Measurements from ENCODE around the gene CDKL1.
"Not testable (repeated sequence)": the region's sequence is repeated elsewhere in the genome, so short reads cannot be mapped to it uniquely, and the experiment has no call there.

Gene CDKL1

GRCh38 chr14:50357124-50357523 is 39.6 kb downstream of the CDKL1 start:
- DNase-seq (ENCODE audit: low read depth, low spot score): no peak

- DNase-seq (ENCODE audit: low read depth, low spot score): not testable (repeated sequence)
Measured at GRCh38 chr14:50356283-50356682, 40.4 kb downstream of the CDKL1 start.

DNA sequence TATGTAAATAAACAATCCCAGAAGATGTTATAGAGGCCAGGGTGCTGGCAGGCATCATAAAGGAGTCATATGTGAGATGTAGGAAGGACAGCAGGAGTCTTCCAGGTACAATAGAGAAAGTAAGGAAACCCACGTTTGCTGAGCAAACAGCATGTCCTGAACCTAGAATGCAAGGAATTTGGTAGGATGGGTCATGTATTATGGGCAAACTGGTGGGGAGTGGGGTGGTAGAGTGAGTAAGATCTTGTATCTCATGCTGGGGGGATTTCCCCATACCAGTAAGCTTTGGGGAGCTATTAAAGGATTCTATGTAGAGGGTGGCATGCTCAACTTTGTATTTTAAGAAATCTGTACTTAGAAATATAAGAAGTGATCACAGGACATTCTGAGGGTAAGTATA is 41.0 kb downstream of the CDKL1 start:
- no peak for DNase-seq (ENCODE audit: low read depth, low spot score)

GRCh38 chr14:50354527-50354926 is 42.2 kb downstream of the CDKL1 start:
- DNase-seq (ENCODE audit: low read depth, low spot score): no peak

DNA sequence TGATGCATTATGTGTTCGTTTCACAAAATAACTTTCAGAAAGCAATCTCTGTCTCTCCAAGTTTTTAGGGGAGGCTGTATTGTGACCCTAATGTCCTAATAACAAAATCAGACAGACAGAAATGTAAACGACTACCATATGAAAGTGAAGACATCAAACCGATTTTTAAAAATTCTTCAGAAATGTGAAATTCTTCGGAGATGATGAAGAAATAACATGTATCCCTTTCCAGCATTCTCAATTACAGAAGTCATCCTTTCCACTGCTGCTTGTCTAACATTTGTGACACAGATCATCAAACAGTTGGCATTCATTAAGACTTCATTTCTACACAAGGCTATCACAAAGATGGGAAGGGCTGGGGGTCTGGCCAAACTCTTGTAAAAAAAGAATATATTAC is 43.6 kb downstream of the CDKL1 start:
- DNase-seq (ENCODE audit: low read depth, low spot score): no peak

GRCh38 chr14:50352584-50352983 is 44.1 kb downstream of the CDKL1 start:
- no peak for DNase-seq (ENCODE audit: low read depth, low spot score)

- DNase-seq (ENCODE audit: low read depth, low spot score): no peak
Measured at GRCh38 chr14:50350975-50351374, 45.7 kb downstream of the CDKL1 start.

- DNase-seq (ENCODE audit: low read depth, low spot score): no peak
Measured at GRCh38 chr14:50348933-50349332, 47.7 kb downstream of the CDKL1 start.

DNA sequence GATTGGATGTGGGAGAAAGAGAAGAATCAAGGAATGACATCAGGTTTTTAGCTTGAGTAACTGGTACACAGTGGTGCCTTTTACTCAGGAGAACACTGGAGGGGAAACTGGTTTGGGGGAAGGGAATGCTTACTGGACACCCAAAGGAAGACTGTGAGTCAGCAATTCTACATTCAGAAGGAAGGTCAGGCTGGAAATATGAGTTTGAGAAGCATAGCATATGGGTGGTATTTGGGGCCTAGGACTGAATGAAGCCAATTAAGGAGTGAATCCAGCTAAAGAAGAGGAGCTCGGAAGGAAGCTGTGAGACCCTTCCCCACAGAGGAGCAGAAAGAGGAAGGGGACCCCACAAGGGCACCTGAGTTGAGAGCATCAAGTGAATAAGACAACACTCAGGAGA is 49.2 kb downstream of the CDKL1 start:
- no peak for DNase-seq (ENCODE audit: low read depth, low spot score)

GRCh38 chr14:50345846-50346422 is 50.7 kb downstream of the CDKL1 start:
- no peak for DNase-seq (ENCODE audit: low read depth, low spot score)

DNA sequence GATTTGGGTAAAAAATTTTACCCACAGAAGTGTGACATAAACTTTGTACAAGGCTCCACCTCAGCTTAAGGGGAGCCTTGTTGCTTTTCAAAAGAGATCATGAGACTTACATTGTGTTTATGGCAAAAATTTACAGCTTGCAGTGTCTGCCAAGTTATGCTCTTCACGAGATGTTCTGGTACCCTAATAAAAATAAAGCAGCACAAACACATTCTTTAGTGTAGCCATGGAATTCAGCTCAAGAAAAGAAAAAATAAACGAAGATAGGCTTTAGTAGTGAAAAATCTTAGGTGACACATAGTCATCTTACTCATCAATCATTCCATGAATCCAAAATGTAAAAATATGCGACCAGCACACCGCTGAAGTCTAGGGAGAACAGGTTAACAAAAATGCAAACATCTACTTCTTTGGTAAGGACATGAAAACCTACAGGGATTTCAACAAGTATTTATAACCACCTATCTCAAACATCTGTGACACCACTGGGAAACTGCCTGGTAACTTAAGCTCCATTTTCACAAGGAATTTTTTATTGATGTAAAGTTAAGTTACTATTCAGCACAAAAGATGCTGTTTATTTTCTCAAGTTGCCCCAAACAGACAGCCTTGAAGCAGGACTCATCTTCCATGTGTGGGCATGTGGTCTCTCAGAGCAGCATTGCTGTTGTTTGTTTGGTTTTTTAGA is 51.7 kb downstream of the CDKL1 start:
- DNase-seq (ENCODE audit: low read depth, low spot score): no peak

DNA sequence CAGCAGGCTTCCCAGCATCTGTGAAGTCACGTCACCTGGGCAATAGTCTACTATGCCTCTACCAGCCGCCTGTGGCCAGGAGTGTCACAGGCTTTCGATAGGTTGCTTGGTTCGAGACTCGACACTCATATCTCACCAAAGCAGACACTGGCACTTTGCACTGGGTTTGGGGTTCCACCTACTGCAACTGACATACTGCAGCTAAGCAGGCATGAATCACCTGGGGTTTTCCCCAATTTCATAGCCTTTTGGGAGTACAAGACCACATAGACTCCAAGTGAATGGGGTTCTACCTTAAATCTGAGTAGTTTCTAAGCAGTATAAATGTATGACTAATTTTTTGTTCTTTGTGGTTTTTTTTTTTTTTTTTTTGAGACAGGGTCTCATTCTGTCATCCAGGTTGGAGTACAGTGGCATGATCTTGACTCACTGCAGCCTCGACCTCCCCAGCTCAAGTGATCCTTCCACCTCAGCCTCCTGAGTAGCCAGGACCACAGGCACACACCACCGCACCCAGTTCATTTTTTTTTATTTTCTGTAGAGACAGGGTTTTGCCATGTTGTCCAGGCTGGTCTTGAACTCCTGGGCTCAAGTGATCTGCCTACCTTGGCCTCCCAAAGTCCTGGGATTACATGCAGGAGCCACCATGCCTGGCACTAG is 52.4 kb downstream of the CDKL1 start:
- DNase-seq (ENCODE audit: low read depth, low spot score): peak; percentile 32

- DNase-seq (ENCODE audit: low read depth, low spot score): no peak
Measured at GRCh38 chr14:50343434-50343833, 53.2 kb downstream of the CDKL1 start.

- no peak for DNase-seq (ENCODE audit: low read depth, low spot score)
Measured at GRCh38 chr14:50342221-50343078, 54.2 kb downstream of the CDKL1 start.

DNA sequence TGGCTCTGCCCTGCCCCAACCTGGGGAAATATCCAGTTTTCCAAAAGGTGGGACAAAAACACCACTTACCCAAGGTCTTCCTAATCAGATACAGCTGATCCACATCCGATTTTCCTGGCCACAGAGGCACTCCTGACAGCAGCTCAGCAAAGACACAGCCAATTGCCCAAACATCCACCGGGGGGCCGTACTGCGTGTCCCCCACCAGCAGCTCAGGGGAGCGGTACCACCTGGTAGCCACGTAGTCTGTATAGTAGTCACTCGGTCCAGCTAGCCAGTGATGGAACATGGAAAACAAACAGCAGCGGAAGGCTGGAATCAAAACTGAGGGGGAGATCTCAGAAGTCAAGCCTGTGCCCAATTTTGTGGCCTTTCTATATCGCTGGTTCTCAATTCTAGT is 55.7 kb downstream of the CDKL1 start:
- no peak for DNase-seq (ENCODE audit: low read depth, low spot score)

DNA sequence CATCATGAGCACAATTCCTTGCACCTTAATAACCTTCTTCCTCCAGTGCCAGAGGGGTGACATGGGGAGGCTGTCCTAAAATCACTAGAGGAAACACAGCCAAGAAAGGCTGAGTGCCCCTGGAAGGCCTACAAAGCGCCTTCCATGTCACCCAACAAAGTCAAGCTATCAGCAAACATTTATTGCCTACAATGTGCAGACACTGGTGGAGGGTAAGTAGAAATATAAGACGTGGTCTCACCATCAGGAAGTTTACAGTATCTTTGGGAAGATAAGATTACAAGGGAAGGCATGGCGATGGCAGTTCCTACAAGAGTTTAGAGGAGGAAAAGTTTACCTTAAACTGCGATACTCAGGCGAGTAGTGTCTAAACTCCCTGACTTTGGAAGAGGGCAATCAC is 56.6 kb downstream of the CDKL1 start:
- DNase-seq (ENCODE audit: low read depth, low spot score): no peak

GRCh38 chr14:50339178-50339804 is 57.4 kb downstream of the CDKL1 start:
- DNase-seq (ENCODE audit: low read depth, low spot score): no peak

GRCh38 chr14:50338587-50338986 is 58.1 kb downstream of the CDKL1 start:
- DNase-seq (ENCODE audit: low read depth, low spot score): no peak

DNA sequence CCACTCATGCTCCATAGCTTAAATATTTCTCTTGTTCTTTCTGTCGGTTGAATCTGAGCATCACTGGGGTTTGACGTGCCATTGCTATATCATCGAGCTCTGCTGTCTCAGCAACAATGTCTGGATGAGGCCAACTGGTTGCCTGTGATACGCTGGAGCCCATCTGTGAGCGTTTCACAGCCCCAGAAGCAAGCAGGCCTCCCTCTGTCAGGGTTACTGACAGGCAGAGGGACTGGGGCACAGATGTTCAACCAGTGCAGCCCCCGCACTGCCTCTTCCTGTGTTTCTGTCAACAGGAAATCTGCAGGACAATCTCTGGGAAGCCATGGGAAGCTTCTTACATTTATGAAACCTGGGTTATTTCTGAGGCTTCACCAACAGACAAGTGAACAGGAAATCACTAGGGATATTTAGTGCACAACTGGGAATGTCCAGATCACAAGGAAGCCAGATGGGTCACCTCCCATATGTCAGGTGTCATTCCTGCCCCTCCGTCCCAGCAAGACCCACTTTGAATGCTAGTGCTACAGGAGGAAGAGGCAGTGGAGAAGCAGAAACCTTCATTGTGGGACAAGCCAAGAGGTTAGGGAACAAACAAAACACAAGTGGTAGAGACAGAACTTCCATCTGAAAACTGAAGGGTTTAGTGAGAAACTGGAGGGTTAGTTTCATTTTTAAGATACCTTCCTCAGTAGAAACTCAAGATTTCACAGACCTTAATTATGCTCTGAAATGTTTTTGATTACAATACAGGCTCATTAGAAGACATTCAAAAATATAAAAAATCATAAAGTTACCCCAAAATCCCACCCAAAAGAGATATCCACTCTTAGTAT is 60.5 kb downstream of the CDKL1 start:
- no peak for DNase-seq (ENCODE audit: low read depth, low spot score)

- DNase-seq (ENCODE audit: low read depth, low spot score): no peak
Measured at GRCh38 chr14:50335389-50335788, 61.3 kb downstream of the CDKL1 start.

DNA sequence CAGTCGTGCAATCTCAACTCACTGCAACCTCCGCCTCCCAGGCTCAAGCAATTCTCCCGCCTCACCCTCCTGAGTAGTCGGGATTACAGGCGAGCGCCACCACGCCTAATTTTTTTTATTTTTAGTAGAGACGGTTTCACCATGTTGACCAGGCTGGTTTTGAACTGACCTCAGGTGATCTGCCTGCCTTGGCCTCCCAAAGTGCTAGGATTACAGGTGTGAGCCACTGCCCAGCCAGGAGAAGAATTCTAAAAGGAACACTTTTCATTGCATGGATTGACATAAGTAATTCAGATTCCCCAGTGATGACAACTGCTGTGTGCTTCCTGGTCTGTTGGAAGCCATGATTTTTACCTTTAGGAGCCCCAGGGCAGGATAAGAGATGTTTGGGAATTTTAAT is 62.5 kb downstream of the CDKL1 start:
- no peak for DNase-seq (ENCODE audit: low read depth, low spot score)
